Mesenchymal stem cell (in vitro differentiated cells and primary cell): ENCODE measurements around the gene UBE2G1.
A peak's percentile ranks its signal among the peaks of the same experiment; 100 is the strongest.

Experiments used
- DNase-seq: peaks from one replicate; pipeline ENCODE4 v3.0.0-alpha.2; 2013
- H2AFZ ChIP-seq: one replicate; pipeline ENCODE4 v1.6.1; 2013; ENCODE audit warnings: low read depth, mild to moderate bottlenecking, control low read depth, inconsistent platforms, low read length, moderate library complexity
- H2AK5ac ChIP-seq: 2 replicates; pipeline ENCODE4 v1.6.1; 2013; ENCODE audit warnings: low read length, moderate library complexity, mild to moderate bottlenecking, inconsistent platforms; ENCODE audit not compliant: severe bottlenecking
- H2BK120ac ChIP-seq: one replicate; pipeline ENCODE4 v1.6.1; 2013; ENCODE audit warnings: low read depth, mild to moderate bottlenecking, inconsistent platforms, low read length, moderate library complexity
- H2BK12ac ChIP-seq, 2 experiments: one replicate each; pipeline ENCODE4 v1.6.1; 2013; ENCODE audit warnings: inconsistent platforms in 2 of 2, low read length in 2 of 2, mild to moderate bottlenecking in 2 of 2, moderate library complexity in 2 of 2, control low read depth in 1 of 2
- H2BK15ac ChIP-seq: one replicate; pipeline ENCODE4 v1.6.1; 2013; ENCODE audit warnings: mild to moderate bottlenecking, low read depth, inconsistent platforms; ENCODE audit not compliant: poor library complexity, severe bottlenecking
- H2BK5ac ChIP-seq: 2 replicates; pipeline ENCODE4 v1.6.1; 2013; ENCODE audit warnings: low read depth, mild to moderate bottlenecking, low read length, control low read depth, inconsistent platforms; ENCODE audit not compliant: poor library complexity, severe bottlenecking
- H3K14ac ChIP-seq, 2 experiments: one replicate each; pipeline ENCODE4 v1.6.1; 2013; ENCODE audit warnings: inconsistent platforms in 2 of 2, low read length in 2 of 2, control low read depth in 1 of 2, mild to moderate bottlenecking in 1 of 2, moderate library complexity in 1 of 2
- H3K18ac ChIP-seq, 2 experiments: one replicate each; pipeline ENCODE4 v1.6.1; 2013; ENCODE audit warnings: inconsistent platforms in 2 of 2, low read length in 2 of 2, control low read depth in 1 of 2, low read depth in 1 of 2, mild to moderate bottlenecking in 1 of 2
- H3K23ac ChIP-seq, 2 experiments: one replicate each; pipeline ENCODE4 v1.6.1; 2013; ENCODE audit warnings: inconsistent platforms in 2 of 2, low read length in 2 of 2, mild to moderate bottlenecking in 2 of 2, moderate library complexity in 2 of 2, control low read depth in 1 of 2
- H3K27ac ChIP-seq: 2 replicates; pipeline ENCODE4 v1.5.1; 2013; ENCODE audit warnings: mild to moderate bottlenecking, moderate library complexity, low read length, control low read depth, inconsistent platforms; ENCODE audit not compliant: poor library complexity, severe bottlenecking
- H3K27me3 ChIP-seq, 2 experiments: 2 replicates each; pipeline versions ENCODE4 v1.6.1 to v1.7.0; 2013; ENCODE audit warnings: low read length in 2 of 2, mild to moderate bottlenecking in 2 of 2, moderate library complexity in 2 of 2, control low read depth in 1 of 2, inconsistent platforms in 1 of 2; ENCODE audit not compliant: control insufficient read depth in 1 of 2, insufficient read depth in 1 of 2
- H3K36me3 ChIP-seq, 2 experiments: 2 replicates each; pipeline versions ENCODE4 v1.6.1 to v1.7.0; 2013; ENCODE audit warnings: low read length in 2 of 2, control low read depth in 1 of 2, inconsistent platforms in 1 of 2, low read depth in 1 of 2, mild to moderate bottlenecking in 1 of 2; ENCODE audit not compliant: insufficient read depth in 2 of 2, control insufficient read depth in 1 of 2
- H3K4ac ChIP-seq, 2 experiments: one replicate each; pipeline ENCODE4 v1.6.1; 2013; ENCODE audit warnings: inconsistent platforms in 2 of 2, low read length in 2 of 2, mild to moderate bottlenecking in 2 of 2, moderate library complexity in 2 of 2, control low read depth in 1 of 2, low read depth in 1 of 2
- H3K4me1 ChIP-seq: 2 replicates; pipeline ENCODE4 v1.6.1; 2013; ENCODE audit warnings: low read depth, low read length, control low read depth; ENCODE audit not compliant: control insufficient read depth, insufficient read depth
- H3K4me2 ChIP-seq: 2 replicates; pipeline ENCODE4 v1.6.1; 2013; ENCODE audit warnings: low read length, mild to moderate bottlenecking, inconsistent platforms; ENCODE audit not compliant: poor library complexity, severe bottlenecking
- H3K4me3 ChIP-seq, 2 experiments: 2 replicates each; pipeline versions ENCODE4 v1.5.1 to v1.7.0; 2013; ENCODE audit warnings: low read length in 2 of 2, mild to moderate bottlenecking in 2 of 2, control low read depth in 1 of 2, low read depth in 1 of 2; ENCODE audit not compliant: insufficient read depth in 1 of 2
- H3K79me1 ChIP-seq: replicated peaks from 2 replicates; pipeline ENCODE4 v1.6.1; 2013; ENCODE audit warnings: mild to moderate bottlenecking, control low read depth, low read length, inconsistent platforms; ENCODE audit not compliant: poor library complexity, severe bottlenecking
- H3K9ac ChIP-seq: 2 replicates; pipeline ENCODE4 v1.7.0; 2013; ENCODE audit warnings: mild to moderate bottlenecking, low read length, moderate library complexity
- H3K9me3 ChIP-seq: 2 replicates; pipeline ENCODE4 v1.7.0; 2013; ENCODE audit warnings: mild to moderate bottlenecking, low read length; ENCODE audit not compliant: control insufficient read depth
- H4K8ac ChIP-seq: one replicate; pipeline ENCODE4 v1.6.1; 2013; ENCODE audit warnings: inconsistent platforms, mild to moderate bottlenecking, low read length, moderate library complexity
- H4K91ac ChIP-seq: one replicate; pipeline ENCODE4 v1.6.1; 2013; ENCODE audit warnings: mild to moderate bottlenecking, low read length, inconsistent platforms
- WGBS: methylation state at CpG from one replicate; pipeline ENCODE4 v1.1.7; 2013; ENCODE audit warnings: mixed read lengths; 5-methylcytosine and 5-hydroxymethylcytosine counted together

UBE2G1 gene

GRCh38 chr17:4232168-4232813 lies 134.2 kb downstream of the UBE2G1 start:
- H3K4me2 ChIP-seq = no peak overlapping the region
- no peak overlapping the region for H4K91ac ChIP-seq
- no peak overlapping the region for H2AK5ac ChIP-seq
- H2BK15ac ChIP-seq = no peak overlapping the region
- no peak overlapping the region for H2AFZ ChIP-seq
- H3K27me3 ChIP-seq = no peaks in the 10 kb centered on the region
- H3K4me3 ChIP-seq = no peak overlapping the region
- H3K9me3 ChIP-seq = no peaks in the 10 kb centered on the region
- H3K14ac ChIP-seq = no peak overlapping the region
- peak overlapping the region; percentile 71 to 93 for H3K18ac ChIP-seq
- 35% methylated on average over 2 of the region's 4 CpGs for WGBS
- H3K36me3 ChIP-seq = peaks cover 5 to 44% of the 10 kb centered on the region in 2 experiments
- no peak overlapping the region for H3K4ac ChIP-seq
- H2BK12ac ChIP-seq = peak overlapping the region; percentile 75 to 100
- H2BK5ac ChIP-seq = no peak overlapping the region
- H3K9ac ChIP-seq = peak overlapping the region; percentile 18
- no peak overlapping the region for H2BK120ac ChIP-seq
- peak; percentile 70 for DNase-seq
- H3K79me1 ChIP-seq = peaks cover 17% of the 10 kb centered on the region
- no peak overlapping the region for H3K23ac ChIP-seq
- no peak overlapping the region for H3K27ac ChIP-seq
- H3K4me1 ChIP-seq = peaks cover 12% of the 10 kb centered on the region
- no peak overlapping the region for H4K8ac ChIP-seq

- Histone ChIP-seq H3K9me3 (no peaks in the 10 kb centered on the region), H2BK15ac (no peak overlapping the region), H4K91ac (peak overlapping the region; percentile 93), H3K4ac (peak overlapping the region; percentile 46 to 60), H3K18ac (peak overlapping the region; percentile 93 to 94), H3K79me1 (peaks cover 20% of the 10 kb centered on the region), H3K4me3 (peak overlapping the region in 1 of 2 experiments; percentile 59), H3K36me3 (peaks cover 5 to 30% of the 10 kb centered on the region in 2 experiments), H3K9ac (peak overlapping the region; percentile 83), H2BK5ac (peak overlapping the region; percentile 24), H2BK120ac (peak overlapping the region; percentile 71), H3K27me3 (no peaks in the 10 kb centered on the region), H2AFZ (no peak overlapping the region), H2BK12ac (peak overlapping the region in 1 of 2 experiments; percentile 82), H2AK5ac (peak overlapping the region; percentile 40), H3K4me1 (peaks cover 9% of the 10 kb centered on the region), H3K27ac (peak overlapping the region; percentile 69), H4K8ac (peak overlapping the region; percentile 27), H3K14ac (peak overlapping the region in 1 of 2 experiments; percentile 75), H3K23ac (no peak overlapping the region), H3K4me2 (no peak overlapping the region)
- DNase-seq = peak; percentile 99
- WGBS = 40% methylated on average over 6 of the region's 8 CpGs
These were observed 136.6 kb downstream of the UBE2G1 start for GRCh38 chr17:4229627-4230541.

- Histone ChIP-seq H4K8ac (no peak overlapping the region), H3K9me3 (no peaks in the 10 kb centered on the region), H2BK12ac (no peak overlapping the region), H3K27me3 (no peaks in the 10 kb centered on the region), H3K4me3 (no peak overlapping the region), H2AK5ac (no peak overlapping the region), H3K14ac (no peak overlapping the region), H2BK5ac (no peak overlapping the region), H4K91ac (no peak overlapping the region), H3K4ac (no peak overlapping the region), H3K18ac (no peak overlapping the region), H3K79me1 (peaks cover 27% of the 10 kb centered on the region), H3K9ac (no peak overlapping the region), H2BK120ac (no peak overlapping the region), H3K36me3 (peaks cover 12 to 19% of the 10 kb centered on the region in 2 experiments), H3K4me2 (no peak overlapping the region), H2BK15ac (no peak overlapping the region), H3K27ac (no peak overlapping the region), H2AFZ (no peak overlapping the region), H3K4me1 (no peaks in the 10 kb centered on the region), H3K23ac (no peak overlapping the region)
- DNase-seq = no peak
- WGBS = 98% methylated on average over 44 of the region's 47 CpGs
These were observed 144.4 kb downstream of the UBE2G1 start for GRCh38 chr17:4221899-4222659.
